ENCODE data around the gene NTRK2.

DNA sequence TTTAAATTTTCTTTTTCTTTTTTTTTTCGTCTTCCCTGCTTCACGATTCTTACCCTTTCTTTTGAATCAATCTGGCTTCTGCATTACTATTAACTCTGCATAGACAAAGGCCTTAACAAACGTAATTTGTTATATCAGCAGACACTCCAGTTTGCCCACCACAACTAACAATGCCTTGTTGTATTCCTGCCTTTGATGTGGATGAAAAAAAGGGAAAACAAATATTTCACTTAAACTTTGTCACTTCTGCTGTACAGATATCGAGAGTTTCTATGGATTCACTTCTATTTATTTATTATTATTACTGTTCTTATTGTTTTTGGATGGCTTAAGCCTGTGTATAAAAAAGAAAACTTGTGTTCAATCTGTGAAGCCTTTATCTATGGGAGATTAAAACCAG, 352.2 kb downstream of the NTRK2 start:
- TF ChIP-seq, protein P1, sequence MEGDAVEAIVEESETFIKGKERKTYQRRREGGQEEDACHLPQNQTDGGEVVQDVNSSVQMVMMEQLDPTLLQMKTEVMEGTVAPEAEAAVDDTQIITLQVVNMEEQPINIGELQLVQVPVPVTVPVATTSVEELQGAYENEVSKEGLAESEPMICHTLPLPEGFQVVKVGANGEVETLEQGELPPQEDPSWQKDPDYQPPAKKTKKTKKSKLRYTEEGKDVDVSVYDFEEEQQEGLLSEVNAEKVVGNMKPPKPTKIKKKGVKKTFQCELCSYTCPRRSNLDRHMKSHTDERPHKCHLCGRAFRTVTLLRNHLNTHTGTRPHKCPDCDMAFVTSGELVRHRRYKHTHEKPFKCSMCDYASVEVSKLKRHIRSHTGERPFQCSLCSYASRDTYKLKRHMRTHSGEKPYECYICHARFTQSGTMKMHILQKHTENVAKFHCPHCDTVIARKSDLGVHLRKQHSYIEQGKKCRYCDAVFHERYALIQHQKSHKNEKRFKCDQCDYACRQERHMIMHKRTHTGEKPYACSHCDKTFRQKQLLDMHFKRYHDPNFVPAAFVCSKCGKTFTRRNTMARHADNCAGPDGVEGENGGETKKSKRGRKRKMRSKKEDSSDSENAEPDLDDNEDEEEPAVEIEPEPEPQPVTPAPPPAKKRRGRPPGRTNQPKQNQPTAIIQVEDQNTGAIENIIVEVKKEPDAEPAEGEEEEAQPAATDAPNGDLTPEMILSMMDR (IDR thresholded peaks at IDR 0.05) = no peak
- TF ChIP-seq POLR2A (IDR thresholded peaks at IDR 0.05) = no peak
